RWPE2 (cell line): Measurements from ENCODE around the gene AHNAK.

ENCODE experiments used
- ATAC-seq: fragments of 200-7000 bp; cut with Tn5 transposase; 3 replicates; pipeline ENCODE4 v1.9.1; 2021; ENCODE audit warnings: low read depth
- DNase-seq: peaks from one replicate; pipeline ENCODE4 v3.0.0-alpha.2; 2020; ENCODE audit warnings: low spot score
- H3K27ac ChIP-seq: fragments of 450-650 bp; 2 replicates; pipeline ENCODE4 v1.5.1; 2017; ENCODE audit warnings: mild to moderate bottlenecking; ENCODE audit not compliant: poor library complexity, severe bottlenecking
- H3K27me3 ChIP-seq: fragments of 250-450 bp; sonication (Bioruptor Pico); 2 replicates; pipeline ENCODE4 v1.5.1; 2021; ENCODE audit warnings: mild to moderate bottlenecking, moderate library complexity; ENCODE audit not compliant: insufficient read depth, poor library complexity, severe bottlenecking
- H3K36me3 ChIP-seq: fragments of 250-450 bp; sonication (Bioruptor Pico); 2 replicates; pipeline ENCODE4 v1.5.1; 2020; ENCODE audit warnings: low read depth, mild to moderate bottlenecking, moderate library complexity
- H3K4me1 ChIP-seq: fragments of 250-450 bp; sonication (Bioruptor Pico); 2 replicates; pipeline ENCODE4 v1.5.1; 2021; ENCODE audit warnings: mild to moderate bottlenecking, moderate library complexity; ENCODE audit not compliant: insufficient read depth, poor library complexity, severe bottlenecking
- H3K4me3 ChIP-seq: fragments of 250-450 bp; sonication (Bioruptor Pico); 2 replicates; pipeline ENCODE4 v1.5.1; 2021; ENCODE audit warnings: mild to moderate bottlenecking, moderate library complexity; ENCODE audit not compliant: severe bottlenecking
- H3K9me3 ChIP-seq: fragments of 250-450 bp; sonication (Bioruptor Pico); 2 replicates; pipeline ENCODE4 v1.5.1; 2021; ENCODE audit warnings: mild to moderate bottlenecking, moderate library complexity; ENCODE audit not compliant: severe bottlenecking
- TF ChIP-seq, protein P1 (sequence below): fragments of 450-650 bp; IDR thresholded peaks from one replicate; pipeline ENCODE4 v1.5.1; 2017; ENCODE audit warnings: mild to moderate bottlenecking, moderate library complexity; ENCODE audit not compliant: poor library complexity, severe bottlenecking

The AHNAK gene

DNA sequence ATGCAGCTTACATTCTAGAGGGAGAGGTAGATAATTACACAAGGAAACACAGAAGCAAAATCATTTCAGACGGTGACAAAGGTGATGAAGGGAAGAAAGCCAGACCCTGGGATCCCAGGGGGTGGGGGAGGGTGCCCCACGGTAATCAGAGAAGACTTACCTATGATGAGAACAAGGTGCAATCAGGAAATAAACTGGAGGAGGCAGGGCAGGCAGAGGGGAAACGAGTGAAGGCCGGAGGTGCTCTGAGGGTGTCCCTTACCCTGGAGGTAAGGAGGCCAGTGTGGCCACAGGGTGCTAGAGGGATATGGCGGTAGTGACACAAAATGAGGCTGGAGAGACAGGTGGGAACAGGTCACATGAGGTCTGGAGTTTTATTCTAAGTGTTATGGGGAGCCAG, 141.7 kb downstream of the AHNAK start:
- no peak for DNase-seq
- H3K27ac ChIP-seq: no peak overlapping the region
- no peaks in the 10 kb centered on the region for H3K9me3 ChIP-seq
- H3K4me1 ChIP-seq: no peaks in the 10 kb centered on the region
- no peaks in the 10 kb centered on the region for H3K36me3 ChIP-seq
- no peak overlapping the region for H3K4me3 ChIP-seq
- no peak for ATAC-seq
- no peaks in the 10 kb centered on the region for H3K27me3 ChIP-seq
- TF ChIP-seq, protein P1, sequence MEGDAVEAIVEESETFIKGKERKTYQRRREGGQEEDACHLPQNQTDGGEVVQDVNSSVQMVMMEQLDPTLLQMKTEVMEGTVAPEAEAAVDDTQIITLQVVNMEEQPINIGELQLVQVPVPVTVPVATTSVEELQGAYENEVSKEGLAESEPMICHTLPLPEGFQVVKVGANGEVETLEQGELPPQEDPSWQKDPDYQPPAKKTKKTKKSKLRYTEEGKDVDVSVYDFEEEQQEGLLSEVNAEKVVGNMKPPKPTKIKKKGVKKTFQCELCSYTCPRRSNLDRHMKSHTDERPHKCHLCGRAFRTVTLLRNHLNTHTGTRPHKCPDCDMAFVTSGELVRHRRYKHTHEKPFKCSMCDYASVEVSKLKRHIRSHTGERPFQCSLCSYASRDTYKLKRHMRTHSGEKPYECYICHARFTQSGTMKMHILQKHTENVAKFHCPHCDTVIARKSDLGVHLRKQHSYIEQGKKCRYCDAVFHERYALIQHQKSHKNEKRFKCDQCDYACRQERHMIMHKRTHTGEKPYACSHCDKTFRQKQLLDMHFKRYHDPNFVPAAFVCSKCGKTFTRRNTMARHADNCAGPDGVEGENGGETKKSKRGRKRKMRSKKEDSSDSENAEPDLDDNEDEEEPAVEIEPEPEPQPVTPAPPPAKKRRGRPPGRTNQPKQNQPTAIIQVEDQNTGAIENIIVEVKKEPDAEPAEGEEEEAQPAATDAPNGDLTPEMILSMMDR: no peak

DNA sequence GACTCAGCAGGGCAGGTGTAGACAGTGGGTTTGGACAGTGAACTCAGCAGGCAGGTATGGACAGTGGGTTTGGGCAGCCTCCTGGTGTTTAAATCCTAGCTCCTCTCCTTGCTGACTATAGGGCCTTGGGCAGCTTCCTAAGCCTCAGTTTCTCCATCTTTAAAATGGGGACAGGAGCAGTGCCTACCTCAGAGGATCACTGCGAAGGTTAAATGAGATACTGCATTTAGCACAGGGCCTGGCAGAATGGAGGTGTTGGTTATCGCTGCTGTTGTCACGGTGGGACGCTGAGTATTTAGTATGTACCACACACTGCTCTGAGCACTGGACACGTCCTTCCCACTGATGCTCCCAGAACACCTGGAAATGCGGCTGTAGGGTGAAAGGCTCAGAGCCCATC, 142.2 kb downstream of the AHNAK start:
- DNase-seq: no peak
- no peak overlapping the region for H3K4me3 ChIP-seq
- H3K4me1 ChIP-seq: no peaks in the 10 kb centered on the region
- H3K27ac ChIP-seq: no peak overlapping the region
- no peaks in the 10 kb centered on the region for H3K36me3 ChIP-seq
- H3K27me3 ChIP-seq: no peaks in the 10 kb centered on the region
- TF ChIP-seq, protein P1: no peak
- no peak for ATAC-seq
- no peaks in the 10 kb centered on the region for H3K9me3 ChIP-seq

GRCh38 chr11:62402960-62403730, 143.5 kb downstream of the AHNAK start:
- ATAC-seq (no peak), DNase-seq (no peak)
- TF ChIP-seq, protein P1: no peak
- Histone ChIP-seq H3K27me3 (no peaks in the 10 kb centered on the region), H3K27ac (no peak overlapping the region), H3K36me3 (no peaks in the 10 kb centered on the region), H3K4me3 (no peak overlapping the region), H3K4me1 (no peaks in the 10 kb centered on the region), H3K9me3 (no peaks in the 10 kb centered on the region)

DNA sequence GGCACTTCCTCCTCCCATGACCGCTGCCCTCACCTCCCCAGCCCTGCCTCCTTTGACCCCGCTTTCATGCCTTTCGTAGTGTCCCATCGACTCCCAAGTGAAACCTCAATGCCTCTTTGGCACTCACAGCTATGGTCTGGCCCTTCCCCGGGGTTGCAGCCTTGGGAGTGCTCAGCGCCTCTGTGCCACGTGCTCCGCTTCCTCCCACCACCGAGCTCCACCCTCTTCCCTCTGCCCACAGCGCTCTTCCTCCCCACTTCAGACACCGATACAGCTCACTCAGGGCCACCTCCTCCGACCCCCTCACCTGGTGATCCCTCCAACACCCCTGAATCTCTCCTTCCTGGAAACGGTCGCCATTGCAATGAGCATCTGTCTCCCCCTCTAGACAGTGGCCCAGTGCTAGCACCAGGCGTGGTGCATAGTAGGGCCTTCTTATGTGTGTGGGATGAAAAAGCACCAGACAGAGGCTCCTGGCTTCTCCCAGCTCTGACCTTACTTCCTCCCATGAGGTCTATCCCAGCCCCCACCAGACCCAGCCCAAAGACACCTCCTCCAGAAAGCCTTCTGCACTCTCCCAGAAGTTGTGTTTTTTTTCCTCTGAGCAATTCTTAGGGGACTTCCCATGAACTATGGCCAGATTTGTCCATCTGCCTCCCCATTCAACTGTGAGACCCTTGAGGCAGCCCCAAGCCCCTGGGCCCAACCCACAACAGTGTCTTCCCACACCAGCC, 144.2 kb downstream of the AHNAK start:
- Histone ChIP-seq H3K9me3 (no peaks in the 10 kb centered on the region), H3K27ac (no peak overlapping the region), H3K4me1 (no peaks in the 10 kb centered on the region), H3K27me3 (no peaks in the 10 kb centered on the region), H3K36me3 (no peaks in the 10 kb centered on the region), H3K4me3 (no peak overlapping the region)
- ATAC-seq (no peak), DNase-seq (no peak)
- TF ChIP-seq, protein P1: no peak

- DNase-seq (no peak), ATAC-seq (no peak)
- Histone ChIP-seq H3K36me3 (no peaks in the 10 kb centered on the region), H3K9me3 (no peaks in the 10 kb centered on the region), H3K4me3 (no peak overlapping the region), H3K27me3 (no peaks in the 10 kb centered on the region), H3K4me1 (no peaks in the 10 kb centered on the region), H3K27ac (no peak overlapping the region)
- TF ChIP-seq, protein P1: no peak
These were observed 144.8 kb downstream of the AHNAK start for GRCh38 chr11:62401811-62402210.
